ENCODE measurements around the gene SQOR.

DNA sequence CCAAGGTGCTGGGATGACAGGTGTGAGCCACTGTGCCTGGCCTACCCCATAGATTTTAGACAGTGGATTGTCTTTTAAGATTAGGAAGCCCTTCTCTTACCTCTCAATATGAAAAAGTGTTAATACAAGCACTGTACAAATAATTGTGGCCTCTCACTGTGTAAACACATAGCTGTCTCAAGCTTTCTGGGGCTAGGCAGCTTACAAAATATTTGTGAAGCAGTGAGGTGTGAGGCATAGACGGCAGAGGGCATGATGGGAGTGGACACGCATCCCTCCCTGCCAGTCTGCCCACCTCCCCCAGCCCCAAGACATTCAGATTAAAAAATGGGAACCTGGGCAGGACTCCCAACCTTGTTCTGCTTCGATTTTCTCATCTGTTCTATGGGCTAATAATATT, 34.6 kb downstream of the SQOR start:
- TF ChIP-seq CTCF (IDR thresholded peaks at IDR 0.05) (no peak), EZH2 (IDR thresholded peaks at IDR 0.05; ENCODE audit: borderline replicate concordance, insufficient read depth, low read depth, low read length, poor library complexity, severe bottlenecking) (no peak)
